Measurements from ENCODE around the gene NFIA. TPM values are rescaled to one million over a fixed set of nuclear protein-coding genes. Genes with fewer than 3 reads are reported as not detected.

NFIA gene
- total RNA-seq, 1 donor from 2014 or later: 66.6 TPM

DNA sequence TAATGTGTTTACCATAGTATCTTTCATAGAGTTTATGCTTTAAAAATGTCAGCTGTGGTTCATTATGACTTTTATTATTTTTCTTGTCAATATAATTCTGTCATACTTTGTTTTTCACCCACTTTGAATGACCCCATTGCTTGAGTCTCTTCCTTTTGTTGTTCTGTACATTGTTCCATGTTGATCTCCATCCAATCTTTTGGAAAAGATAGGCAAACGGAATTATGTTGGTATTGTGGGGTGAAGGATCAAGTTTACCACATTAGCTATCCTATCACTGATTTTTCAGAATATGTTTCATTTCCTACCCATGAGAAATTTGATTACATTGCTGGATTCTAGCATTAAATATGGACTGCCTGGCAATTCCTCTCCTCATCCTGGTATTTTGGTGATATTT lies 196.6 kb downstream of the NFIA start:
- Histone ChIP-seq H3K27ac (no peak overlapping the region), H3K4me1 (no peaks in the 10 kb centered on the region), H3K9me3 (no peaks in the 10 kb centered on the region), H3K36me3 (no peaks in the 10 kb centered on the region), H3K27me3 (no peaks in the 10 kb centered on the region), H3K4me3 (no peak overlapping the region)
- ATAC-seq (no peak), DNase-seq (no peak)
- intact Hi-C loops (cut with DNase I): no loop called here
- TF ChIP-seq, protein P1, sequence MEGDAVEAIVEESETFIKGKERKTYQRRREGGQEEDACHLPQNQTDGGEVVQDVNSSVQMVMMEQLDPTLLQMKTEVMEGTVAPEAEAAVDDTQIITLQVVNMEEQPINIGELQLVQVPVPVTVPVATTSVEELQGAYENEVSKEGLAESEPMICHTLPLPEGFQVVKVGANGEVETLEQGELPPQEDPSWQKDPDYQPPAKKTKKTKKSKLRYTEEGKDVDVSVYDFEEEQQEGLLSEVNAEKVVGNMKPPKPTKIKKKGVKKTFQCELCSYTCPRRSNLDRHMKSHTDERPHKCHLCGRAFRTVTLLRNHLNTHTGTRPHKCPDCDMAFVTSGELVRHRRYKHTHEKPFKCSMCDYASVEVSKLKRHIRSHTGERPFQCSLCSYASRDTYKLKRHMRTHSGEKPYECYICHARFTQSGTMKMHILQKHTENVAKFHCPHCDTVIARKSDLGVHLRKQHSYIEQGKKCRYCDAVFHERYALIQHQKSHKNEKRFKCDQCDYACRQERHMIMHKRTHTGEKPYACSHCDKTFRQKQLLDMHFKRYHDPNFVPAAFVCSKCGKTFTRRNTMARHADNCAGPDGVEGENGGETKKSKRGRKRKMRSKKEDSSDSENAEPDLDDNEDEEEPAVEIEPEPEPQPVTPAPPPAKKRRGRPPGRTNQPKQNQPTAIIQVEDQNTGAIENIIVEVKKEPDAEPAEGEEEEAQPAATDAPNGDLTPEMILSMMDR (IDR thresholded peaks at IDR 0.05): no peak

DNA sequence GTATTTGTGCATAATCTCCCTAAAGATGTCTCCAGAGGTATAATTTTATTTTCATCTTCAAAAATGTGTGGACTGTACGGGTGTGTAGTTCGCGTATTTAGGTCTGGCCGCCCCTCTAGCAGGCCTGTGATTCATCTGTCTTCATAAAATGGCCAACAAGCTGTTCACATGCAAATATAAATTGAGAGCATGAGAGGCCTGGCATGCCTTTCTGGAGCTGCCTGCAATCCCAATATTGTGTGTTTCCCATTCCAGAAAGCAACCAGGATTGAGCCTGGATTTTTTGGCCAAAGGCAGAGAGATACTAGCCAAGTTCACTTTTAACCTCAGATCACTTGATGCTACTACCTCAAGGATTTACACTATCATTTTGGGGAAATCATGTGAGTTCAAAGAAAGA lies 197.2 kb downstream of the NFIA start:
- Histone ChIP-seq H3K27ac (no peak overlapping the region), H3K4me3 (no peak overlapping the region), H3K27me3 (no peaks in the 10 kb centered on the region), H3K36me3 (no peaks in the 10 kb centered on the region), H3K4me1 (no peaks in the 10 kb centered on the region), H3K9me3 (no peaks in the 10 kb centered on the region)
- ATAC-seq (no peak), DNase-seq (no peak)
- intact Hi-C loops (cut with DNase I): no loop called here
- TF ChIP-seq, protein P1 (IDR thresholded peaks at IDR 0.05): no peak

DNA sequence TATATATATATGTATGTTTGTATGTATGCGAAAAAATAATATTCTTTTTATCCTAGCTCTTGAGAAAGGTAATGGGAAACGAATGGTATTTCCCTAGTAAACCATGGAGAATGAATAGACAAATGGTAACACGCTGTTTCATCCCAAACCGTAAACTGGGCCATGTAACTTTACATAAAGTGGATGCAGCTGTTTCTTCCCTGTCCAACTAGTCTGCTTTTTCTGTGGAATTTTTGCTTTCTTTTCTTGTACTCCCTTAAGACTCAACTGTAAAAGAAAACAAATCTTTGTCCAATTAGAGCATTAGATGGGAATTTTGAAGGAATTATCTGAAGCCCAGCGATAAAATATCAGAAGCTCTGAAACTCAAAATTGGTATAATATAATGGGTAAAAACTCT lies 198.1 kb downstream of the NFIA start:
- intact Hi-C loops (cut with DNase I): no loop called here

DNA sequence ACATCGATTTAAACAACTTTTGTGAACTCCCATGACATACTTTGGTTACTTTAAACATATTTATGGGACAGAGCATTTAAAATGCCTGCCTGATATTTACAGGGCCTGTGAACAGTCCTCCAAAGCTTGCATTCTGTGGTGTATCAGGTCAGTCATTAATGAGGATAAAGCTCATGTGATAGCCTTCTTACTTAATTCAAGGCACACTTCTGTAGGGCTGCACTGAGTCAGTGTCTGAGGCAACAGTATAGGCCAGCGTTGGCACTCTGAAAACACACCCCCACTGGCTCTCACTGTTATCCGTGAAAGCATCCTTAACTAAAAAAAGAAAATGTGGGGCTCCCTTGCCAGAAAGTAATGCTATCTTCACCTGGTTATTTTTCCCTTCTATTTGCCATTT lies 200.0 kb downstream of the NFIA start:
- H3K9me3 ChIP-seq: no peaks in the 10 kb centered on the region
- no peaks in the 10 kb centered on the region for H3K27me3 ChIP-seq
- intact Hi-C loops (cut with DNase I): no loop called here
- TF ChIP-seq, protein P1 (IDR thresholded peaks at IDR 0.05): no peak
- ATAC-seq (no peak), DNase-seq (no peak)
- no peak overlapping the region for H3K4me3 ChIP-seq
- H3K36me3 ChIP-seq: no peaks in the 10 kb centered on the region
- H3K4me1 ChIP-seq: peaks cover 5% of the 10 kb centered on the region
- no peak overlapping the region for H3K27ac ChIP-seq

More for the DNA sequence above, 198.1 kb downstream of the NFIA start:
- TF ChIP-seq, protein P1 (IDR thresholded peaks at IDR 0.05): no peak
- H3K9me3 ChIP-seq: no peaks in the 10 kb centered on the region
- H3K4me3 ChIP-seq: no peak overlapping the region
- DNase-seq (no peak), ATAC-seq (no peak)
- H3K36me3 ChIP-seq: no peaks in the 10 kb centered on the region
- no peaks in the 10 kb centered on the region for H3K27me3 ChIP-seq
- no peaks in the 10 kb centered on the region for H3K4me1 ChIP-seq
- H3K27ac ChIP-seq: no peak overlapping the region

DNA sequence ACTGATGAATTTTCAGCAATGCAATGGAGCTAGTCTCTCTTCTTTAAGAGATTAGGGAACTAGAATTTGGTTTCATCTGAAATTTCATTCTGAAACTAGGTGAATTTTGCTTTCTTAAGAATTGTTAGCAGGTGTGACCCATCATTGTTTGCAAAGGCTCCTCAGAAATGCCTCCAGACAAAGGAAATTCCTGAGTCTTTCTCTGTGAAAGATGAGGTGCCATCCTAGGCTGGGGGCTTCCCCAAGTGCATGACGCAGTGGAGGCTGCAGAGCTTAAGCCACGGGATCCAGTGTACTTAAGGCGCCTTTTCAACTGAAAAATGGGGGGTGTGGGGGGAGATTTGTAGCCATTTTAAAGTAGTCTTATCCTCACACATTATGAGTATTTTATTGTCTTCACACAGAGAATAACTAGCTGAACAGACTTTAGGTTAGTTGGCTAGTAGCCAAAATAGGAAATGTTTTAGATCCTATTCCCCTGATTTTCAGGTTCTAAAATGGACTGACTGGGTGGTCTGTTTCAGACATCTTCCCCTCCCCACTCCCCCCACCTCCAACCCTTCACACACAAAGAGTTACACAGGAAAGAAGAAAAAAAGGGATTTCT lies 202.0 kb downstream of the NFIA start:
- no peak overlapping the region for H3K27ac ChIP-seq

More for the DNA sequence above, 202.0 kb downstream of the NFIA start:
- intact Hi-C loops (cut with DNase I): no loop called here
- no peak for ATAC-seq
- TF ChIP-seq, protein P1 (IDR thresholded peaks at IDR 0.05): no peak
- Histone ChIP-seq H3K27me3 (no peaks in the 10 kb centered on the region), H3K4me3 (no peak overlapping the region), H3K36me3 (no peaks in the 10 kb centered on the region), H3K9me3 (no peaks in the 10 kb centered on the region), H3K4me1 (peaks cover 13% of the 10 kb centered on the region)
- no peak for DNase-seq
